HepG2 (cell line): ENCODE results near the gene NAV3. TPM values are rescaled to one million over a fixed set of nuclear protein-coding genes. Genes with fewer than 3 reads are reported as not detected.

Experiments
- ATAC-seq: fragments of 200-7000 bp; cut with Tn5 transposase; 3 replicates; pipeline ENCODE4 v1.9.1; 2020; ENCODE audit warnings: mild to moderate bottlenecking, moderate library complexity
- BruUV-seq: library from RNA; stranded (reverse); fragments of 400-500 nt; replicated peaks from 2 replicates; lab custom pipeline; 2021; lab: Mats Ljungman, UMichigan
- CTCF ChIA-PET: fragments of 300-600 bp; formaldehyde crosslinking; extraction: SDS; loops from one replicate; lab custom pipeline; 2021; ENCODE audit warnings: low total read pairs, inconsistent platforms, low intra/inter-chr PET ratio; lab: Yijun Ruan, JAX
- POLR2A ChIA-PET: fragments of 350-600 bp; sonication (Branson Sonifier 250); formaldehyde crosslinking; loops from one replicate; lab custom pipeline; 2020; ENCODE audit warnings: antibody characterized with exemption, inconsistent platforms; lab: Yijun Ruan, JAX
- DNase-seq: peaks from one replicate; pipeline ENCODE4 v3.0.0-alpha.2; 2015; ENCODE audit warnings: low spot score
- FAIRE-seq: peaks from 3 replicates; lab custom pipeline; 2011; peaks lifted over from hg19 to GRCh38; lab: Jason Lieb, UNC
- H2AFZ ChIP-seq: one replicate; pipeline ENCODE4 v1.6.1; 2011; ENCODE audit warnings: low read length, inconsistent platforms
- H3K27ac ChIP-seq: fragments of 300-600 bp; 3 replicates; pipeline ENCODE4 v1.8.0; 2011; ENCODE audit warnings: mixed run types, mild to moderate bottlenecking, mixed read lengths, low read length, inconsistent platforms; ENCODE audit not compliant: insufficient read depth; ENCODE audit errors: extremely low read length
- H3K27me3 ChIP-seq, 2 experiments: fragments of 200-600 bp in 1 of 2; 2 replicates in 1 of 2; 3 replicates in 1 of 2; pipeline versions ENCODE4 v1.6.0 to v1.8.0; 2011; ENCODE audit warnings: low read length in 2 of 2, mild to moderate bottlenecking in 2 of 2, moderate library complexity in 2 of 2, inconsistent platforms in 1 of 2; ENCODE audit not compliant: insufficient read depth in 2 of 2, control insufficient read depth in 1 of 2
- H3K36me3 ChIP-seq, 2 experiments: fragments of 200-600 bp in 1 of 2; replicated peaks in 1 of 2; 2 replicates in 1 of 2; 3 replicates in 1 of 2; pipeline versions ENCODE4 v1.5.1 to v1.8.0; 2011; ENCODE audit warnings: low read length in 2 of 2, inconsistent platforms in 1 of 2; ENCODE audit not compliant: insufficient read depth in 2 of 2, control insufficient read depth in 1 of 2
- H3K4me1 ChIP-seq: 2 replicates; pipeline ENCODE4 v1.5.1; 2012; ENCODE audit warnings: low read length, inconsistent platforms; ENCODE audit not compliant: insufficient read depth
- H3K4me2 ChIP-seq: 2 replicates; pipeline ENCODE4 v1.6.0; 2011; ENCODE audit warnings: low read depth, low read length, inconsistent platforms
- H3K4me3 ChIP-seq, 3 experiments: fragments of 200-600 bp in 1 of 3; sonication (generic), shearing (Covaris generic) in 1 of 3; replicated peaks in 1 of 3; 2 replicates each; pipeline ENCODE4 v1.5.1; 2011 to 2016; ENCODE audit warnings: low read length in 3 of 3, inconsistent platforms in 2 of 3, low read depth in 2 of 3, mild to moderate bottlenecking in 2 of 3, control low read depth in 1 of 3, mixed read lengths in 1 of 3; ENCODE audit not compliant: insufficient read depth in 1 of 3
- H3K79me2 ChIP-seq: one replicate; pipeline ENCODE4 v1.6.1; 2011; ENCODE audit warnings: low read length, inconsistent platforms; ENCODE audit not compliant: insufficient read depth
- H3K9ac ChIP-seq: 2 replicates; pipeline ENCODE4 v1.6.0; 2011; ENCODE audit warnings: mild to moderate bottlenecking, low read depth, low read length, inconsistent platforms; ENCODE audit not compliant: insufficient read depth
- H3K9me3 ChIP-seq: 2 replicates; pipeline ENCODE4 v1.5.1; 2012; ENCODE audit warnings: mild to moderate bottlenecking, low read length
- H4K20me1 ChIP-seq: 2 replicates; pipeline ENCODE4 v1.6.0; 2011; ENCODE audit warnings: inconsistent platforms, mild to moderate bottlenecking, low read length, moderate library complexity; ENCODE audit not compliant: insufficient read depth
- SMYD3 ChIP-seq: sonication (generic); formaldehyde crosslinking; IDR thresholded peaks from 2 replicates; pipeline ENCODE4 v1.8.1; 2023; ENCODE audit warnings: mild to moderate bottlenecking, missing genetic modification reagents
- WGBS: methylation state at CpG from one replicate; pipeline ENCODE4 v1.1.6; 2017; ENCODE audit warnings: low lambda C conversion rate; 5-methylcytosine and 5-hydroxymethylcytosine counted together
- in situ Hi-C: cut with HindIII; loops from 2 replicates; pipeline ENCODE4 v1.10.0; 2017; ENCODE audit warnings: low pct_unique_long_range_greater_than_20kb; ENCODE audit not compliant: extremely low pct_ligation_motif_present
- intact Hi-C: fragments of 100-400 bp; cut with micrococcal nuclease; formaldehyde crosslinking; loops from one replicate; pipeline ENCODE4 v1.10.0; 2022; ENCODE audit not compliant: unreplicated experiment
- polyA plus RNA-seq, 8 experiments: library from polyadenylated mRNA; depleted of rRNA in 3 of 8; stranded (reverse) in 7 of 8; unstranded in 1 of 8; fragments of >200 nt; fragmentation: Illumina TruSeq in 4 of 8; extraction: Trizol in 4 of 8; gene quantifications; 2 replicates each; pipeline versions ENCODE4 v1.2.1 to v1.2.3, GENCODE V29; 2011 to 2016; ENCODE audit warnings: low read depth in 4 of 8, missing spikeins in 1 of 8, mixed read lengths in 1 of 8; ENCODE audit not compliant: insufficient read depth in 1 of 8
- total RNA-seq, 5 experiments: library from RNA; depleted of rRNA; stranded (reverse); fragments of >200 nt; fragmentation: Illumina TruSeq; extraction: Trizol; gene quantifications; 2 replicates each; pipeline ENCODE4 v1.2.3, GENCODE V29; 2016; ENCODE audit warnings: low read depth in 1 of 5
- TF ChIP-seq, protein P1 (sequence below): sonication (generic); formaldehyde crosslinking; IDR thresholded peaks from 2 replicates; pipeline ENCODE4 v1.4.0; 2020; ENCODE audit warnings: missing genetic modification reagents

The NAV3 gene
- total and polyA plus RNA-seq, 2 of the 13 experiments (the other 11 are each of a cell fraction or from before 2014, with no cell fraction given): 0.01 to 0.18 TPM

DNA sequence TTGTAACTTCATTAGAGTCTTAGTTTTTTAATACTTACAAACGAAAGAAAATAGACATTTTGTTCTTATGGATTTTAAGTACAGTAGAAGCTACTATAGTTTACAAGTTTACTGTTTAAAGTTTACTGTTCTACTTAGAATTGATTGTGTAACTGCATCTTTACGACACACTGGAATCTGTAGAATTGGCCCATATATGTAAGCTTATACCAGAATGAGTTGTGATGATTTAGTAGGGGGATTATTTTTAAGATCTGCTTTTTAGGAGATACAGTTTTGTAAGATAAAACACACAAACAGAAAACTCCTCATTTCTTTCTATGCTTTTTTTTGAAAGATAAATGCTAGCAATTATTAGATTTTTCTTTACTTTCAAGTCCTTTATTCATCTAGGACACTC, 30.2 kb upstream of the NAV3 start (continued):
- TF ChIP-seq, protein P1, sequence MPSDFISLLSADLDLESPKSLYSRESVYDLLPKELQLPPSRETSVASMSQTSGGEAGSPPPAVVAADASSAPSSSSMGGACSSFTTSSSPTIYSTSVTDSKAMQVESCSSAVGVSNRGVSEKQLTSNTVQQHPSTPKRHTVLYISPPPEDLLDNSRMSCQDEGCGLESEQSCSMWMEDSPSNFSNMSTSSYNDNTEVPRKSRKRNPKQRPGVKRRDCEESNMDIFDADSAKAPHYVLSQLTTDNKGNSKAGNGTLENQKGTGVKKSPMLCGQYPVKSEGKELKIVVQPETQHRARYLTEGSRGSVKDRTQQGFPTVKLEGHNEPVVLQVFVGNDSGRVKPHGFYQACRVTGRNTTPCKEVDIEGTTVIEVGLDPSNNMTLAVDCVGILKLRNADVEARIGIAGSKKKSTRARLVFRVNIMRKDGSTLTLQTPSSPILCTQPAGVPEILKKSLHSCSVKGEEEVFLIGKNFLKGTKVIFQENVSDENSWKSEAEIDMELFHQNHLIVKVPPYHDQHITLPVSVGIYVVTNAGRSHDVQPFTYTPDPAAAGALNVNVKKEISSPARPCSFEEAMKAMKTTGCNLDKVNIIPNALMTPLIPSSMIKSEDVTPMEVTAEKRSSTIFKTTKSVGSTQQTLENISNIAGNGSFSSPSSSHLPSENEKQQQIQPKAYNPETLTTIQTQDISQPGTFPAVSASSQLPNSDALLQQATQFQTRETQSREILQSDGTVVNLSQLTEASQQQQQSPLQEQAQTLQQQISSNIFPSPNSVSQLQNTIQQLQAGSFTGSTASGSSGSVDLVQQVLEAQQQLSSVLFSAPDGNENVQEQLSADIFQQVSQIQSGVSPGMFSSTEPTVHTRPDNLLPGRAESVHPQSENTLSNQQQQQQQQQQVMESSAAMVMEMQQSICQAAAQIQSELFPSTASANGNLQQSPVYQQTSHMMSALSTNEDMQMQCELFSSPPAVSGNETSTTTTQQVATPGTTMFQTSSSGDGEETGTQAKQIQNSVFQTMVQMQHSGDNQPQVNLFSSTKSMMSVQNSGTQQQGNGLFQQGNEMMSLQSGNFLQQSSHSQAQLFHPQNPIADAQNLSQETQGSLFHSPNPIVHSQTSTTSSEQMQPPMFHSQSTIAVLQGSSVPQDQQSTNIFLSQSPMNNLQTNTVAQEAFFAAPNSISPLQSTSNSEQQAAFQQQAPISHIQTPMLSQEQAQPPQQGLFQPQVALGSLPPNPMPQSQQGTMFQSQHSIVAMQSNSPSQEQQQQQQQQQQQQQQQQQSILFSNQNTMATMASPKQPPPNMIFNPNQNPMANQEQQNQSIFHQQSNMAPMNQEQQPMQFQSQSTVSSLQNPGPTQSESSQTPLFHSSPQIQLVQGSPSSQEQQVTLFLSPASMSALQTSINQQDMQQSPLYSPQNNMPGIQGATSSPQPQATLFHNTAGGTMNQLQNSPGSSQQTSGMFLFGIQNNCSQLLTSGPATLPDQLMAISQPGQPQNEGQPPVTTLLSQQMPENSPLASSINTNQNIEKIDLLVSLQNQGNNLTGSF (CRISPR knock-in tag): no peak

DNA sequence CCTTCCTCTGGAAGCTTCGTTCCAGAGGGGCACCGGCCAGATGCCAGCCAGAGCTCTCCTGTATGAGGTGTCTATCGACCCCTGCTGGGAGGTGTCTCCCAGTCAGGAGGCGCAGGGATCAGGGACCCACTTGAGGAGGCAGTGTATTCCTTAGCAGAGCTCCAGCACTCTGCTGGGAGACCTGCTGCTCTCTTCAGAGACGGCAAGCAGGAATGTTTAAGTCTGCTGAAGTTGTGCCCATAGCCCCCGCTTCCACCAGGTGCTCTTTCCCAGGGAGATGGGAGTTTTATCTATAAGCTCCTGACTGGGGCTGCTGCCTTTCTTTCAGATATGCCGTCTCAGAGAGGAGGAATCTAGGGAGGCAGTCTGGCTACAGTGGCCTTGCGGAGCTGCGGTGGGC, 22.2 kb upstream of the NAV3 start:
- Histone ChIP-seq H3K79me2 (no peaks in the 10 kb centered on the region), H3K4me3 (no peak overlapping the region), H3K36me3 (no peaks in the 10 kb centered on the region), H3K9ac (no peak overlapping the region), H3K9me3 (no peaks in the 10 kb centered on the region), H2AFZ (no peak overlapping the region), H4K20me1 (no peaks in the 10 kb centered on the region), H3K4me2 (no peak overlapping the region), H3K27ac (no peak overlapping the region), H3K4me1 (no peaks in the 10 kb centered on the region), H3K27me3 (no peaks in the 10 kb centered on the region)
- WGBS: 63% methylated on average over 7 of the region's 9 CpGs
- no peak for TF ChIP-seq SMYD3
- DNase-seq (no peak), ATAC-seq (no peak), FAIRE-seq (no peak)
- ChIA-PET CTCF (no interaction called here), POLR2A (no interaction called here)
- in situ Hi-C loops (no loop called here), intact Hi-C loops (no loop called here)
- BruUV-seq: no TSS peak
